HFFc6 (cell line): ENCODE measurements around the gene OR1F1. TPM values are rescaled to one million over a fixed set of nuclear protein-coding genes. Genes with fewer than 3 reads are reported as not detected.

ENCODE experiments used
- DNase-seq: peaks from one replicate; pipeline ENCODE4 v3.0.0-alpha.2; 2018
- H3K27ac Mint-ChIP-seq: 2 replicates; pipeline ENCODE4 v1.8.0; 2020; ENCODE audit warnings: mild to moderate bottlenecking, mixed read lengths
- H3K27me3 Mint-ChIP-seq: 2 replicates; pipeline ENCODE4 v1.8.0; 2021; ENCODE audit warnings: mild to moderate bottlenecking, moderate library complexity, mixed read lengths; ENCODE audit not compliant: insufficient read depth
- H3K36me3 Mint-ChIP-seq: 2 replicates; pipeline ENCODE4 v1.8.0; 2021; ENCODE audit warnings: low read depth, mixed read lengths
- H3K4me1 Mint-ChIP-seq: 2 replicates; pipeline ENCODE4 v1.8.0; 2020; ENCODE audit warnings: low read depth, mixed read lengths
- H3K4me3 Mint-ChIP-seq: 2 replicates; pipeline ENCODE4 v1.8.0; 2020; ENCODE audit warnings: mild to moderate bottlenecking, moderate library complexity, mixed read lengths
- H3K9me3 Mint-ChIP-seq: 2 replicates; pipeline ENCODE4 v1.8.0; 2020; ENCODE audit warnings: mild to moderate bottlenecking, mixed read lengths
- CTCF ChIP-seq: fragments of 200-600 bp; sonication (generic); IDR thresholded peaks from 2 replicates; pipeline ENCODE4 v1.5.0; 2021; ENCODE audit warnings: antibody characterized with exemption, mild to moderate bottlenecking
- total RNA-seq, 6 experiments: library from RNA; stranded (reverse); fragmentation: NEBNext Ultra II Directional; extraction: Animal tissue kit (Norgen Biotek cat#: 25700); gene quantifications; 2 replicates in 1 of 6; 3 replicates in 5 of 6; pipeline ENCODE4 v1.2.3, GENCODE V29; 2021

The OR1F1 gene
- total RNA-seq, 6 experiments from 2014 or later, result not detected

- Mint-ChIP-seq H3K27me3 (peaks cover 11% of the 10 kb centered on the region), H3K4me3 (peak overlapping the region; percentile 91), H3K4me1 (peaks cover 14% of the 10 kb centered on the region), H3K36me3 (no peaks in the 10 kb centered on the region), H3K9me3 (no peaks in the 10 kb centered on the region), H3K27ac (peak overlapping the region; percentile 83)
- DNase-seq, result no peak
- TF ChIP-seq CTCF, result no peak
Measured at GRCh38 chr16:3158026-3158509, 29.9 kb upstream of the OR1F1 start.

- DNase-seq, result peak; percentile 83
- peaks cover 11% of the 10 kb centered on the region for H3K27me3 Mint-ChIP-seq
- no peaks in the 10 kb centered on the region for H3K9me3 Mint-ChIP-seq
- peak overlapping the region; percentile 91 for H3K4me3 Mint-ChIP-seq
- TF ChIP-seq CTCF, result no peak
- H3K4me1 Mint-ChIP-seq, result peaks cover 14% of the 10 kb centered on the region
- peak overlapping the region; percentile 96 for H3K27ac Mint-ChIP-seq
- no peaks in the 10 kb centered on the region for H3K36me3 Mint-ChIP-seq
Measured at GRCh38 chr16:3158510-3159314, 29.3 kb upstream of the OR1F1 start.

- Mint-ChIP-seq H3K36me3 (no peaks in the 10 kb centered on the region), H3K4me3 (no peak overlapping the region), H3K27ac (no peak overlapping the region), H3K4me1 (peaks cover 21% of the 10 kb centered on the region), H3K9me3 (no peaks in the 10 kb centered on the region), H3K27me3 (peaks cover 9% of the 10 kb centered on the region; the same call in 1 of the 2 replicates)
- TF ChIP-seq CTCF, result no peak
- DNase-seq, result no peak
Measured at GRCh38 chr16:3161235-3162018, 26.6 kb upstream of the OR1F1 start.

GRCh38 chr16:3164121-3164991 is 23.6 kb upstream of the OR1F1 start:
- TF ChIP-seq CTCF, result no peak
- Mint-ChIP-seq H3K36me3 (no peaks in the 10 kb centered on the region), H3K4me3 (no peak overlapping the region), H3K9me3 (no peaks in the 10 kb centered on the region), H3K27ac (no peak overlapping the region), H3K4me1 (peaks cover 10% of the 10 kb centered on the region), H3K27me3 (peaks cover 5% of the 10 kb centered on the region; the same call in 1 of the 2 replicates)
- DNase-seq, result no peak
